Measurements from ENCODE around the gene SLC26A5.

SLC26A5 gene

DNA sequence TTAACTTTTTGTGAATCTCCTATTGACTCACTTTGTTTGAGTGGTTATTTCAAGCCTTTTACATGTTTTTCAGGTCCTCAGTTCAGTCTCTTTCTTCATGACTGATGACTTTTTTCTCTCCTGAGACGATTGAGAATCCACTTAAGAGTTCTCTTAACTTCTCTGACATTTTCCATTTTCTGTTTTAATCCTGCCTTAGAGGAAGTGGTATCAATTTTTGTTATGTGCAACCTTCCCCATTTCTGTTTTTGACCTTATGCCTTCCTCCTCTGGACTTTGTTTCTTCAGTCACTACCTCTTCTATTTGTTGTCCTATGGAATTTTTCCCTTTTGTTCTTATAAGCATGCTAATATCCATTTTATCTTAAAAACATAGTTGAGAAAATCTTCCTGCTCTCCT is 96.2 kb downstream of the SLC26A5 start:
- peak; percentile 33 for DNase-seq
- in situ Hi-C loops (cut with MboI; ENCODE audit: low pct_unique_long_range_greater_than_20kb, low sequenced_read_pairs): no loop called here

DNA sequence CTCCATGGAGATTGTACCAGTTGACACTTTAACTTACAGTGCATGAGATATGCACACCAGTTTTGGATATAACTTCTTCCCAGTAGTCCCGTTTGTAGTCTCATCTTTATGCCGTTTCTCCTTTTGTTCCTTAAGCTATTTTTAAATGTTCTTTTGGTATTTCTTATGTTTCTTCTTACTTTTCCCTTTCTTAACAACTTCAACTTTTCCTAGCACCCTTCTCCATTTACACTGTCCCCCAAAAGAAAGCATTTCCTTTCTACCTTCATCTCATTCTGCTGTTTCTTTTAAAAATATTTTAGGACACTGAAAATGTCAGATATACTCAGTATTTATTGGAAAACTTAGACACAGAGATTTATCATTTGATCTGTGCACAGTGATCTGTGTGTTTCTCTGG is 97.0 kb downstream of the SLC26A5 start:
- in situ Hi-C loops (cut with MboI; ENCODE audit: low pct_unique_long_range_greater_than_20kb, low sequenced_read_pairs): no loop called here
- DNase-seq: no peak

DNA sequence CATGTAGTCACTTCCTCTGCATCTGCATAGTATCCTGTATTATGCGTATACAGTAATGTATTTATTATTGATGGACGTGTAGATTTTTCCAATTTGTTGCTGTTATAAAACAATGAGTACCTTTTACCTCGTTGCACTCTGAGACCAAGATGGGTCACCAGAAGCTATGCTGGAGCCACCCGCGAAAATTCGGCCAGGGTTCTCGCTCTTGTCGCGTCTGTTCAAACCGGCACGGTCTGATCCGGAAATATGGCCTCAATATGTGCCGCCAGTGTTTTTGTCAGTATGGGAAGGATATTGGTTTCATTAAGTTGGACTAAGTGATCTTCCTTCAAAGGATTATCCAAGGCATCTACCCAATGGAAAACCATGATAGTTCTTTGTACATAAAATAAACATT is 97.6 kb downstream of the SLC26A5 start:
- DNase-seq: peak; percentile 11
- in situ Hi-C loops (cut with MboI; ENCODE audit: low pct_unique_long_range_greater_than_20kb, low sequenced_read_pairs): no loop called here

DNA sequence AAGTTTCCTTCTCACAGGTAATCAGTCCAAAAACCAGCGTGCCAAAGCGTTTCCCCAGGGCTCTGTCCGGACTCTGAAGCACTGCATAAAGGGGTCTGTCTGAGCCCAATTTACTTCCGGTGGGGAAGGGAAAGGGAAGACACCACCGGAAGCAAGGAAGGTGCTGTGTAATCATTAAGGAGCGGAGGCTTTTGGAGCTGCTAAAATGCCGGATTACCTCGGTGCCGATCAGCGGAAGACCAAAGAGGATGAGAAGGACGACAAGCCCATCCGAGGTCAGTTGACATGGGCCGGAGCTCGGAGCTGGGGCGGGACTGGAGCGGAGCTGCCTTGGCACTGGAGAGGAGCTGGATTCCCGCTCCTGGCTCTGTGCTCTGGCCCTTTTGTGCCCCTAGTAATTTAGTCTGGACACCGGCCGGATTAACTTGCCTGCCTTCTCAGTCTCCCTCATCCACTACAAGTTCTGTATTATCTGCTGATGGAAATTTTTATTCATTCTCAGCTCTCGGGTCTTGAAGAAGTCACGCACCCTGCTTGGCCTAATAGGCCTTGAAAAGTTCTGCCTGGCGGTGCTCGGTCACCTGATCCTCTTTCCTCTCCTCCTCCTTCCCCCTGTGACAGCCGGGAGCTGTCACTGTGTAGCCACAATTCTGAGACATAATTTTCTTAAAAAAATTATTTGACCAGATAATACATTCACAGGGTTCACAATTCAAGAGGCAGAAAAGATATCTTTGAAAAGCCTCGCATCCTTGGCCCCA is 98.3 kb downstream of the SLC26A5 start, which contains the start of gene PSMC2:
Gene PSMC2, plus strand, starts transcription at position 137 of the 761 bp plus-strand sequence. Its CDS starts 69 bp downstream, at position 206.
- peak; percentile 93 for DNase-seq
- in situ Hi-C loops (cut with MboI; ENCODE audit: low pct_unique_long_range_greater_than_20kb, low sequenced_read_pairs): no loop called here

DNA sequence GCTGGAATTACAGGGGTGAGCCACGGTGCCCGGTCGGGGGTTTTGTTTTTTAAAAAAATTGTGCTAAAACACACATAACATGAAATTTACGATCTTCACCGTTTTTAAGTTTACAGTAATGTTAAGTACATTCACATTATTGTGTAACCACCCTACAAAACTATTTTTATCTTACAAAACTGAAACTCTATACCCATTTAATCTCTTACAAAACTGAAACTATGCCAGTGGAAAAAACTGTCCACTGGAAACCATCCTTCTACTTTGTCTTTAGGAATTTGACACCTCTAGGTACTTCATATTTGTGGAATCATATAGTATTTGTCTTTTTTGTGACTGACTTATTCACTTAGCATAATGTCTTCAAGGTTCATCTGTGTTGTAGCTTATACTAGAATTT is 99.6 kb downstream of the SLC26A5 start:
- no peak for DNase-seq
- in situ Hi-C loops (cut with MboI; ENCODE audit: low pct_unique_long_range_greater_than_20kb, low sequenced_read_pairs): no loop called here

DNA sequence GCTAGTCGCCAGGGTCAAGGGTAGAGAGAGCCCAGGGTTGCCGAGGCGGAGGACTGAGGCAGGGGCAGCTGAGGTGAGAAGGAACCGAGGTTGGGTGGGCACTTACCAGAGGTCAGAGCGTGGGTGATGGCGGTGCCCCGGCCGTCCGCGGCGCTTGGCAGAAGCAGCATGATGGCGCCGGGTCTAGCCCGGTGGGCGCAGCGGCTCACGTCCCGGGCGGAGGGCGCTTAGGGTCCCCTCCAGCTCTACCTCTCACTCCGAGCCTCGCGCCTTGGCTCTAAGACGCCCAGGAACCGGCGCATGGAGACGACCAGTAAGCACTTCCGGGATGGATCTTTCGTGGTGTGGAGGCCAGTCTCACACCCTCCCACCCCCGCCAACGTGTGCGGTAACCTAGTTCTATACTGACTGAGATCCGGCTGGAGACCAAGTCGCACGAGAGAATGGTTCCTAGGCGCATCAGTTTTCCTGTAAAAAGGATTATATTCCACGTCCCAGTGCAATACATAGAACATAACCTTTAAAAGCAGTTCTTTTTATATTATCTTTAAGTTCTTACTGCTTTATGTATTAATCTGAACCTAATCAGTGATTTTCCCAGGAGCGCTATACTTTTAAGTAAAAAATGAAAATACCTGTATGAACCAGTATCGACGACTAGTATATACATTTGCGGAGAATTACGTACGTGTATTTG is 101.4 kb downstream of the SLC26A5 start, which contains the start of gene DNAJC2:
Gene DNAJC2, minus strand, starts transcription at position 315 of the 697 bp plus-strand sequence. Its CDS starts 145 bp downstream, at position 170.
- in situ Hi-C loops (cut with MboI; ENCODE audit: low pct_unique_long_range_greater_than_20kb, low sequenced_read_pairs): no loop called here
- peak; percentile 89 for DNase-seq

DNA sequence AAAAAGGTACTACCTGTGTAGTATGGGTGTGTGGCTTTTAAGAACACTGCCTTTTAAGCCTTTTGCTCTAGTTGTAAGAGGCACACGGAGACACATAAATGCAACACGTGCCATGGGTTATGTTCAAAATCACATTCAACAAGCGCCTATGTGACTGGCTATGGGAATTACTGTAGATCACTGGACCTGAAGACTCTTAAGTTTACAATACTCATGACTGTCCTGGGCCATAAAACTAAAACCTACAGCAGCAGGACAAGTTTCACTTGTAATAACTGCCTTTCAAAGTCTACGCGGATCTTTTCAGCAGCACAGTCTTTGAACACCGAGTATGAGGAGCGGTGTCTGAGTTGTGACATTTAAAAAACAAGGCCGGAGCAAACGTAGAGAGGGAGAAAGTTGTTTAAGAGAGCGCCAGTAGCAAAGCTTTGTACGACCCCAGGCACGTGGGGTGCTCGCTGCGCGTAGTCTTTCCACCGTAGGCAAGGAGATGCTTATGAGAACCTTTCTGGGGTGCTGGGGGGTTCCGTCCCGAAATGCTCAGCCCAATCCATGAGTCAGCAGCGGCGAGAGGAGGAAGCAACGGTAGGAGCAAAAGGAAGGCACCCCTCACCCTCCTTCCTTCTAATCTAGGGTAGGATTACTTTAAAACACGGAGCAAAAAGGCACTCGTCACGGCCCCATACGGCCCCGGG is 102.1 kb downstream of the SLC26A5 start:
- in situ Hi-C loops (cut with MboI; ENCODE audit: low pct_unique_long_range_greater_than_20kb, low sequenced_read_pairs): no loop called here
- DNase-seq: peak; percentile 50

DNA sequence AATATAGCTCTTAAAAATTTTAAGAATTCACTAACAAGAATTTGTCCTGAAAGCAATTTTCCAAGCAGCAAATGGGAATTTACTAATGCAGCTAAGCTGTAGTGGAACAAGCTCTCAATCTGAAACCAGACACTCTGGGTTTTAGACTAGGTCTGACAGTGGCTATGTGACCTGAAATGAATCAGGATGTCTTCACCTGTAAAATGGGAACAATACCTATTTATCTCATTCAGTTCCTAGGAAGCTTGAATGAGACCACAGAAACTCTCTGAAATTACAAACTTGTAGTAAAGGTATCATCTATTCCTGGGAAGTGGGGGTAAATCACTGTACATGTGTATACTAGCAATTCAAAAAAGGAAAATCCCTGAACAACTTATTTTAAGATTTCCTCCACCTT is 102.7 kb downstream of the SLC26A5 start:
- DNase-seq: no peak
- in situ Hi-C loops (cut with MboI; ENCODE audit: low pct_unique_long_range_greater_than_20kb, low sequenced_read_pairs): no loop called here

DNA sequence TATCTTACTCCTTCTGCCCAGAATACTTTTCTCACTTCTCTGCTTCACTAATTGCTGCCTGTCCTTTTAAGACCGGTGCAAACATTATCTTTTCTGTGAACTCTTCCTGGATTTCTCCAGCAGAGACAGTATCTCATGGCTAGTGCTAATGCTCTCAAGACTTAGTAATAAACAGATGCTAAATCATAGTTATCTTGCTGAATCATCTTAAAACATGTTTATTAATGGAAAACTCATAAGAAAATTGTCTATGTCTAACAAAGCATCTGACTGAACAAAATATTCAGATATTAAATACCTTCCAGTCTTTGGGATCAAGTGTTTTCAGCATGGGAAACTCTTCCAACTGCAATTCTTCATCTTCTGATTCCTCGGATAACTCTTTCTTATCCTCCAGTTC is 104.5 kb downstream of the SLC26A5 start:
- in situ Hi-C loops (cut with MboI; ENCODE audit: low pct_unique_long_range_greater_than_20kb, low sequenced_read_pairs): no loop called here
- DNase-seq: no peak

DNA sequence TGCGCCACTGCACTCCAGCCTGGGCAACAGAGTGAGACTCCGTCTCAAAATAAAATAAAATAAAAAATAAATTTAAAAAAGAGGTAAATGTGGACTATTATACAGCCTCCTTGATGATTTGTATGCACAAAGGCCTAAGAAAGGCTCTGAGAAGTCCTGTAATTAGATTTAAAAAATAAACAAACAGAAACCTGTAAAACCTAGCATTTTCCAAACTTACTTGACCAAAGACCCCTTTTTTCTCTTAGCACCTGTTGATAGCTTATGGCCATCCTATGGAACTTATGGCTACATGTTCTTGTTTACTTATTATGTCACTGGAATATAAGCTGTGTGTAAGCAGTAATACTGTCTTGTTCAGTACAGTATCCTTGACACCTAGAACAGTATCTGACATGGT is 107.1 kb downstream of the SLC26A5 start:
- in situ Hi-C loops (cut with MboI; ENCODE audit: low pct_unique_long_range_greater_than_20kb, low sequenced_read_pairs): no loop called here
- no peak for DNase-seq

DNA sequence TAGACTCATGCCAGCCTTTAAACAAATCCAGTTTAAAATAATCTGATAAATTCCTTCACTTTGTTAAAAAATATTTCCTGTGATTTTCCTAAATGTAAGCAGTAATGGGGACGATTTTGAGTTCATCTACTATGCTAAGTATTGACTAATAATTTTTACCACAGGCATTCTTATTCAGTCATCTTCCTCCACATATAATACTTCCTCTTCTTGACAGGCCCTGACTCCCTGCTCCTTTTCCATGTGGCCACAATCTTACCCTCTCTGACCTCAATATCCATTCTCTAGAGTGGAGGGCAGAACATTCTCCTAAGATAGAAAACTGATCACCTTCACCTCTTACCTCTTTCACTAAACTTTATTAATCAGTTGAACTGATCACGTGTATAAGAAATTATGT is 109.2 kb downstream of the SLC26A5 start:
- in situ Hi-C loops (cut with MboI; ENCODE audit: low pct_unique_long_range_greater_than_20kb, low sequenced_read_pairs): no loop called here
- DNase-seq: peak; percentile 28

DNA sequence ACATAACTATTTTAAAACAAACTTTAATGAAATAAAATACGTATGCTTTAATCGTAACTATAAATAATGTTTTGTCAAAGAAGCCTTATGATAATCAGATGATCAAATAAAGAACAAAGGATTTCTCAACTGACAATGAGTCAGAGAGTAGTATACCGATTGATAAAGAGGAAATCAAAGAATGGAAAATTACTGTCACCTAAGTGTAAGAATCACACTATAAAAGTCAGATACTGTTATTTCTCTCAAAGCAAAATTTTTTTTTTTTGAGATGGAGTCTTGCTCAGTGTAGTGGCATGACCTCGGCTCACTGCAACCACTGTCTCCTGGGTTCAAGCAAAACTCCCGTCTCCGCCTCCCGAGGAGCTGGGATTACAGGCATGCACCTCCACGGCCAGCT is 120.3 kb downstream of the SLC26A5 start:
- no peak for DNase-seq
- in situ Hi-C loops (cut with MboI; ENCODE audit: low pct_unique_long_range_greater_than_20kb, low sequenced_read_pairs): no loop called here
